ENCODE measurements around the gene MYOM3. TPM values are rescaled to one million over a fixed set of nuclear protein-coding genes. Genes with fewer than 3 reads are reported as not detected.

MYOM3 gene
- total and polyA plus RNA-seq, 3 experiments from 2014 or later = not detected

DNA sequence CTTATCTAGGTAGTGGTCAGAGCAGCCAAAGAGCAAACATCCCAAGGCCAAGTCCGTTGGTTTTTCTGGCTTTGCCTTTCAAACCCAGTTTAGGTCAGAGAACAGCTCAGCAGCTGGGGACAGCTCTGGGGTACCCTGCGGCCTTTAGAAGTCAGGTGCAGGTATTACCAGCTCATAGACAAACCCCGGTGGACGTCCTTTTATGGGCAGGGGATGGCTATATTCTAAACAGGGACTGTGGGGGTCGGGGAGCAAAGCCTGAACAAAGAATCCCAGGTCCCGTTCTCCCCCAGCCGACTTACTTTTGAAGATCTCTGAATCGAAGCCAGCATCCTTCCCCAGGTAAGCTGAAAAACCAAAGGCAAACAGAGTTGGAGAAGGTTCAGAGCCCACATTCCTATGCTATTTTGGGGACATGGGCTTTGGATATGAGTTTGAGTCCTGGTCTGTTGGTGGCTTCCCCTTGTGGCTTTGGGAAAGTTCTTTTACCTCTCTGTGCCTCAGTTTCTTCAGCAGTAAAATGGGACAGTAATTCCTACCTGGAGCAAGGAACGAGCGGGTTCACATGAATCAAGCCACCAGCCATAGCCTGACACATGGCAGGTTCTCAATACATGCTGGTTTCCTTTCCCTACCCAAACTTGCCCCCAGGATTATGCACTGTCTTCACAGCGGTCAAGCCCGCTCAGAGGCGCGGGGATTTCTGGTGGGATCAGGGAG lies 16.6 kb downstream of the MYOM3 start:
- no peaks in the 10 kb centered on the region for H3K36me3 ChIP-seq (ENCODE audit: insufficient read depth, low read length)
- H3K27ac ChIP-seq (ENCODE audit: low read depth, low read length) = no peak overlapping the region
- no peak overlapping the region for H3K27ac Mint-ChIP-seq
- ChIA-PET POLR2A (no interaction called here), CTCF (interaction anchor here (0.6 kb wide), 1 partner anchor 104 kb away, joined by 3 read pairs; no protein-coding TSS in a partner anchor)
- H3K27me3 Mint-ChIP-seq = peaks cover 1 to 4% of the 10 kb centered on the region in 2 donors
- H3K4me1 Mint-ChIP-seq = no peaks in the 10 kb centered on the region
- H3K9me3 ChIP-seq (ENCODE audit: low read length) = no peaks in the 10 kb centered on the region
- H3K4me1 ChIP-seq (ENCODE audit: insufficient read depth, low read length) = no peaks in the 10 kb centered on the region
- H3K27me3 ChIP-seq (ENCODE audit: insufficient read depth, low read length, poor library complexity, severe bottlenecking) = no peaks in the 10 kb centered on the region
- H3K36me3 Mint-ChIP-seq = no peaks in the 10 kb centered on the region
- H3K9me3 Mint-ChIP-seq = no peaks in the 10 kb centered on the region
- no peak overlapping the region for H3K4me3 Mint-ChIP-seq
- DNase-seq = no peak
- no peak overlapping the region for H3K4me3 ChIP-seq (ENCODE audit: low read length)

GRCh38 chr1:24094554-24094953 lies 17.4 kb downstream of the MYOM3 start:
- no peaks in the 10 kb centered on the region for H3K27me3 ChIP-seq (ENCODE audit: insufficient read depth, low read length, poor library complexity, severe bottlenecking)
- no peaks in the 10 kb centered on the region for H3K4me1 ChIP-seq (ENCODE audit: insufficient read depth, low read length)
- CTCF ChIA-PET = interaction anchor here (0.6 kb wide), 1 partner anchor 104 kb away, joined by 3 read pairs; no protein-coding TSS in a partner anchor
- Mint-ChIP-seq H3K27ac (no peak overlapping the region), H3K4me1 (no peaks in the 10 kb centered on the region), H3K9me3 (no peaks in the 10 kb centered on the region), H3K36me3 (no peaks in the 10 kb centered on the region), H3K27me3 (peaks cover 1 to 4% of the 10 kb centered on the region in 2 donors), H3K4me3 (no peak overlapping the region)
- no peak for DNase-seq
- H3K27ac ChIP-seq (ENCODE audit: low read depth, low read length) = no peak overlapping the region
- no peak overlapping the region for H3K4me3 ChIP-seq (ENCODE audit: low read length)
- POLR2A ChIA-PET = no interaction called here
- no peaks in the 10 kb centered on the region for H3K36me3 ChIP-seq (ENCODE audit: insufficient read depth, low read length)
- H3K9me3 ChIP-seq (ENCODE audit: low read length) = no peaks in the 10 kb centered on the region

- Mint-ChIP-seq H3K9me3 (no peaks in the 10 kb centered on the region), H3K27me3 (peaks cover 1 to 7% of the 10 kb centered on the region in 2 donors), H3K27ac (peak overlapping the region in 1 of 8 donors; percentile 93), H3K36me3 (no peaks in the 10 kb centered on the region), H3K4me1 (no peaks in the 10 kb centered on the region), H3K4me3 (no peak overlapping the region)
- Histone ChIP-seq H3K4me1 (ENCODE audit: insufficient read depth, low read length) (no peaks in the 10 kb centered on the region), H3K27ac (ENCODE audit: low read depth, low read length) (no peak overlapping the region), H3K9me3 (ENCODE audit: low read length) (no peaks in the 10 kb centered on the region), H3K36me3 (ENCODE audit: insufficient read depth, low read length) (no peaks in the 10 kb centered on the region), H3K4me3 (ENCODE audit: low read length) (no peak overlapping the region), H3K27me3 (ENCODE audit: insufficient read depth, low read length, poor library complexity, severe bottlenecking) (no peaks in the 10 kb centered on the region)
- CTCF ChIA-PET = no interaction called here
- POLR2A ChIA-PET = no interaction called here
- no peak for DNase-seq
These were observed 18.2 kb downstream of the MYOM3 start for GRCh38 chr1:24093732-24094131.

GRCh38 chr1:24092979-24093378 lies 19.0 kb downstream of the MYOM3 start:
- Histone ChIP-seq H3K27ac (ENCODE audit: low read depth, low read length) (no peak overlapping the region), H3K9me3 (ENCODE audit: low read length) (no peaks in the 10 kb centered on the region), H3K27me3 (ENCODE audit: insufficient read depth, low read length, poor library complexity, severe bottlenecking) (no peaks in the 10 kb centered on the region), H3K4me3 (ENCODE audit: low read length) (no peak overlapping the region), H3K36me3 (ENCODE audit: insufficient read depth, low read length) (no peaks in the 10 kb centered on the region), H3K4me1 (ENCODE audit: insufficient read depth, low read length) (no peaks in the 10 kb centered on the region)
- ChIA-PET CTCF (no interaction called here), POLR2A (no interaction called here)
- no peak for DNase-seq
- H3K27me3 Mint-ChIP-seq = peaks cover 1 to 7% of the 10 kb centered on the region in 2 donors
- H3K4me3 Mint-ChIP-seq = no peak overlapping the region
- H3K4me1 Mint-ChIP-seq = no peaks in the 10 kb centered on the region
- H3K27ac Mint-ChIP-seq = no peak overlapping the region
- no peaks in the 10 kb centered on the region for H3K9me3 Mint-ChIP-seq
- no peaks in the 10 kb centered on the region for H3K36me3 Mint-ChIP-seq

- DNase-seq = no peak
These were observed 19.9 kb downstream of the MYOM3 start for GRCh38 chr1:24091971-24092482.

DNA sequence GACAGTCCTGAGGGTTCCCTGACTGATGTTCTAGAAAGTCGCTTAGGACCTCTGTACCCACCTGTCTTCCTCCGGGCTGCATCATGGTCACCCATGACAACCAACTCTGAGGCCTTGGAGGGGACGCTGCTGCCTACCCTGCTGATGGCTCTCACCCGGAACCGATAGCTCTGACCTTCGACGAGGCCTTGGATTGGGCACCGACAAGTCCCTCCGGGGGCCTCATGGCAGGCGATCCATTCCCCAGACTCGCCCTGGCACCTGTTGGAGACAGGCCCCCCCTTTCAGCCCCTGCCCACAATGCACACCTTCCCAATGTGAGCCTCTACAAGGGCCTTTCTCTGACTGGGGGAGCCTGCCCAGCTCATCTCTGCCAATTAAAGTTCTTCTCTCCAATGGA lies 21.2 kb downstream of the MYOM3 start:
- POLR2A ChIA-PET = no interaction called here
- Histone ChIP-seq H3K27me3 (ENCODE audit: insufficient read depth, low read length, poor library complexity, severe bottlenecking) (no peaks in the 10 kb centered on the region), H3K27ac (ENCODE audit: low read depth, low read length) (no peak overlapping the region), H3K36me3 (ENCODE audit: insufficient read depth, low read length) (no peaks in the 10 kb centered on the region), H3K4me1 (ENCODE audit: insufficient read depth, low read length) (no peaks in the 10 kb centered on the region), H3K9me3 (ENCODE audit: low read length) (no peaks in the 10 kb centered on the region), H3K4me3 (ENCODE audit: low read length) (no peak overlapping the region)
- H3K4me3 Mint-ChIP-seq = no peak overlapping the region
- CTCF ChIA-PET = no interaction called here
- peaks cover 6 to 15% of the 10 kb centered on the region in 2 donors for H3K27me3 Mint-ChIP-seq
- H3K9me3 Mint-ChIP-seq = no peaks in the 10 kb centered on the region
- no peaks in the 10 kb centered on the region for H3K4me1 Mint-ChIP-seq
- H3K27ac Mint-ChIP-seq = no peak overlapping the region
- DNase-seq = no peak
- no peaks in the 10 kb centered on the region for H3K36me3 Mint-ChIP-seq

More at GRCh38 chr1:24091971-24092482, 19.9 kb downstream of the MYOM3 start:
- POLR2A ChIA-PET = no interaction called here
- CTCF ChIA-PET = no interaction called here
- H3K36me3 ChIP-seq (ENCODE audit: insufficient read depth, low read length) = no peaks in the 10 kb centered on the region
- no peaks in the 10 kb centered on the region for H3K27me3 ChIP-seq (ENCODE audit: insufficient read depth, low read length, poor library complexity, severe bottlenecking)
- H3K27ac Mint-ChIP-seq = no peak overlapping the region
- H3K36me3 Mint-ChIP-seq = no peaks in the 10 kb centered on the region
- H3K27ac ChIP-seq (ENCODE audit: low read depth, low read length) = no peak overlapping the region
- H3K4me3 ChIP-seq (ENCODE audit: low read length) = no peak overlapping the region
- H3K9me3 ChIP-seq (ENCODE audit: low read length) = no peaks in the 10 kb centered on the region
- no peak overlapping the region for H3K4me3 Mint-ChIP-seq
- no peaks in the 10 kb centered on the region for H3K4me1 ChIP-seq (ENCODE audit: insufficient read depth, low read length)
- no peaks in the 10 kb centered on the region for H3K9me3 Mint-ChIP-seq
- H3K4me1 Mint-ChIP-seq = no peaks in the 10 kb centered on the region
- peaks cover 2 to 14% of the 10 kb centered on the region in 2 donors for H3K27me3 Mint-ChIP-seq

DNA sequence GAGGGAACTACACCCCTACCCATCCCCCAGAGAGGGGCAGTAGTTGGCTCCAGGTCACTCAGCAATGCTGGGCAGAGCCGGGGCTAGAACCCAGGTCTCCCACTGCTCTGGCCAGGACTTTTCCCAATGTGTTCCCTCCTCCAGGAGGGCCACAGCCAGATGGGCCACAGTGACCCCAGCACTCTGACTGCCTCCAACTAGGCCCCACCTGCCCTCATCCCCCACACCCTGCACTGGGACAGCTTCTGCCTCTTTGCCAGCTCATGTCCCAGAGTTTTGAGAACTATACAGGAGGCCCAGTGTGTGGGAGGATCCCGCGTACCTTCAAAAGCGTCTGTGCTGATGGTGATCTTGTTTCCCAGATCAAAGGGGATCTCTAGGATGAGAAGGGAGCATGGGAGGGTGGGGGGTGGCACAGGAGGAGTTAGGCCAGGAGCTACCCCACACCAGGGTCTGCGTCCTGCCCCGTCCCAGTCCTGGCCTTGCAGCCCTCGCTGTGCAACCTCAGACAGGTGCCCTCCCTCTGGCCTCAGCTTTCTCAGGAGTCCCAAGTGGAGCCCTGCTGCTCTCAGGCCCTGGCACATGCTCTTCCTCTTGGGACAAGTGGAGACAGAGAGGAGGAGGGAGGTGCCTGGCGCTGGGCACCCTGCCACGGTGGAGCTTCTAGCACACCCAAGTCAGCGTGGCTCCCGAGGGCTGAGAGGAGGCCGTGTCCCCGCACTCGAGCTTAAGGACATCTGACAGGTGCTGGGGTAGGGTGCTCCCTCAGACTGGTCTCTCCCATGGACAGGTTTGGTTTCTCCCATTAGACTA lies 22.0 kb downstream of the MYOM3 start:
- H3K4me1 ChIP-seq (ENCODE audit: insufficient read depth, low read length) = no peaks in the 10 kb centered on the region
- H3K27me3 ChIP-seq (ENCODE audit: insufficient read depth, low read length, poor library complexity, severe bottlenecking) = no peaks in the 10 kb centered on the region
- peaks cover 6 to 13% of the 10 kb centered on the region in 2 donors for H3K27me3 Mint-ChIP-seq
- POLR2A ChIA-PET = no interaction called here
- H3K4me1 Mint-ChIP-seq = no peaks in the 10 kb centered on the region
- no peak overlapping the region for H3K27ac Mint-ChIP-seq
- H3K4me3 ChIP-seq (ENCODE audit: low read length) = no peak overlapping the region
- H3K9me3 Mint-ChIP-seq = no peaks in the 10 kb centered on the region
- DNase-seq = no peak
- no peaks in the 10 kb centered on the region for H3K9me3 ChIP-seq (ENCODE audit: low read length)
- no peak overlapping the region for H3K27ac ChIP-seq (ENCODE audit: low read depth, low read length)
- CTCF ChIA-PET = no interaction called here
- no peaks in the 10 kb centered on the region for H3K36me3 Mint-ChIP-seq
- H3K36me3 ChIP-seq (ENCODE audit: insufficient read depth, low read length) = no peaks in the 10 kb centered on the region
- no peak overlapping the region for H3K4me3 Mint-ChIP-seq

GRCh38 chr1:24089027-24089742 lies 22.8 kb downstream of the MYOM3 start:
- no peaks in the 10 kb centered on the region for H3K36me3 ChIP-seq (ENCODE audit: insufficient read depth, low read length)
- no peaks in the 10 kb centered on the region for H3K27me3 ChIP-seq (ENCODE audit: insufficient read depth, low read length, poor library complexity, severe bottlenecking)
- Mint-ChIP-seq H3K9me3 (no peaks in the 10 kb centered on the region), H3K36me3 (no peaks in the 10 kb centered on the region), H3K27me3 (peaks cover 6 to 12% of the 10 kb centered on the region in 2 donors), H3K27ac (no peak overlapping the region), H3K4me1 (no peaks in the 10 kb centered on the region), H3K4me3 (no peak overlapping the region)
- no peak overlapping the region for H3K4me3 ChIP-seq (ENCODE audit: low read length)
- H3K4me1 ChIP-seq (ENCODE audit: insufficient read depth, low read length) = no peaks in the 10 kb centered on the region
- H3K27ac ChIP-seq (ENCODE audit: low read depth, low read length) = no peak overlapping the region
- POLR2A ChIA-PET = no interaction called here
- no peaks in the 10 kb centered on the region for H3K9me3 ChIP-seq (ENCODE audit: low read length)
- DNase-seq = no peak
- CTCF ChIA-PET = no interaction called here
